T-helper 22 cell (primary cell): Measurements from ENCODE around the gene GSTM3.
"Not testable (repeated sequence)": the region's sequence is repeated elsewhere in the genome, so short reads cannot be mapped to it uniquely, and the experiment has no call there.

Experiments used
- DNase-seq: peaks from one replicate; pipeline ENCODE4 v3.0.0-alpha.2; 2020; ENCODE audit warnings: low read depth

Gene GSTM3

GRCh38 chr1:109726728-109727373 is 14.0 kb downstream of the GSTM3 start:
- no peak for DNase-seq

- no peak for DNase-seq
These were observed 14.8 kb downstream of the GSTM3 start for GRCh38 chr1:109726007-109726406.

DNA sequence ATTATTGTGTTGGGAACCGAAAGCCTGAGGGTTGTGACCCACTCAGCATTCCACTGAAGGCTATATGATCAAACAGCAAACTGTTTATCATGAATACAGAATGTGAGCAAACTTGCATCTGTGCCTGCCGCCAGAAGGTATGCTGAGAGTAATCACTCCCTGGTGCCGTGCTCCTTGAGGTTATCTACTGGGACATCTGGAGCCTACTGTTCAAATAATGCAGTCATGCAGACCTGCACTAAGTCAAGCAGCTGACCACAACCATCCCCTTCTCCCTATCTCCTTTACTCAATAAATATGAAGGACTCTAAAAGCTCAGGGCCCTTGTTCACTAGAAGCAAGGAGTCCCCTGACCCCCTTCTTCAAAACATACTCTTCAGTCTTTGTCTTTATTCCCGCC is 15.3 kb downstream of the GSTM3 start:
- no peak for DNase-seq

- no peak for DNase-seq
These were observed 15.9 kb downstream of the GSTM3 start for GRCh38 chr1:109724933-109725332.

DNA sequence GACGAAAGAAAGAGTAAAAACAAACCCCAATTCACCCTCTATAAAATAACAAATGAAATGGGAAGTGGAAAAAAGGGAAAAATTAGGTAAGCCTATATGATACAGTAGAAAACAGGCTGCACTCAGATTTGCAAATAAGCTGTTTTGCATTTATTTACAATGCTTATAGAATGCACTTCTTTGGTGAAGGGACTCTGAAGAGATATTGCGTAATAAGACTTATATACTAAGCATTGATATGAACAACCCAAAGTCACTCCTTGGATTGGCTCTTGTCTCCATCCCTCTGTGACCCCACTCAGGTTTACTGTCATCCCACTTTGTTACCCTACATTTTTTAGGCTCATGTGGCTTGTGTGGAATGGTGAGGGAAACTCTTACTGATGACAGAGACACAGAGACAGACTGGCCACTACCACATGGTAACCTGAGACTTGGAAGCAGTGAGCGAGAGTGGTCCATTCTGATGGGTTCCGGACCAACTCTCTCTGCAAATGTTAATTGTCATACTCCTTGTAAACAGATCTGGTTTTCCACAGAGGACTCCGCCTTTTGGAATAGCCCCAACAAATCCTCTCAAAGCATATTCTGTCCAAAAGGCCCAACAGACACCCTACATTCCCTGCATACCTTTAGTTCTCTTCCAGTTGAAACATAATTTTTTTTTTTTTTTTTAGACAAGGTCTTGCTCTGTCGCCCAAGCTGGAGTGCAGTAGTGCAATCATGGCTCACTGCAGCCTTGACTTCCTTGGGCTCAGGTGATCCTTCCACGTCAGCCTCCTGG is 17.7 kb downstream of the GSTM3 start:
- DNase-seq: no peak

GRCh38 chr1:109721971-109722370 is 18.9 kb downstream of the GSTM3 start:
- DNase-seq: no peak

DNA sequence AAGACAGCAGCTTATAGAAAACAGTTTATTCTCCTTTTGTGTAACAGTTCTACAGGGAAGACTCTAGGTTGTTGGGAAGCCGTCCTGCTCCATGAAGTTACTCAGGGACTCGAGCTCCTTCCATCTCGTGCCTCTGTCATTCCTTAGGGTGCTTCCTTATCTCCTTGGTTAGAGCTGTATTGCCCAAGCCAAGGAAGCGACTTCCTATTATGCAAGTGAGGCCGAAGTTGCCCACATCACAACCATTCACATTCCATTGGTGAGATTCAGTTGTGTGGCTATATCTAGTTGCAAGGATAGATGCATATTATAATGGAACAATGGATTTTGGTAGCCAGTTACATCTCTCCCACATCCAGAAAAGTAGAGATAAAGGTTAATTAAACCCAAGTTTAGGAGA is 19.8 kb downstream of the GSTM3 start:
- DNase-seq: no peak

- DNase-seq: no peak
These were observed 21.5 kb downstream of the GSTM3 start for GRCh38 chr1:109719337-109719837.

DNA sequence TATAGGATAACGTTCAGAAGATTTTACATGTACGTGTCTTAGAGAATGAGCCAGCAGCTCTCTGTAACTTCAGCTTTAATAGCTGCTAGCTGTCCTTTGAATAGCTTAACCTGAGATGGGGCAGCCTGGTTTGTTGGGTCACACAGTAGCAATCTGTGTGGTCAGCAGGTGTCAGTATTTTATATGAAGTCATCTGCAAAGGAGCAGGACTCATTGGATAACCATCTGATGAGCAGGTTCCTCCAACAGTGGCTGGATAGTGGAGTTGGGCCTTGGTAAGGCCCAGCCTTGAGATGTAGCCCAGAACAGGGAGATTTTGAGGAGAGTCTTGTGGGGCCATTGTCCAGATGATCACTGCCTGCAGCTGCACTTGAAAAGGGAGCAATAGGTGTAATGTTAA is 22.3 kb downstream of the GSTM3 start:
- no peak for DNase-seq

GRCh38 chr1:109717729-109718128 is 23.1 kb downstream of the GSTM3 start:
- no peak for DNase-seq

GRCh38 chr1:109716570-109717090 is 24.2 kb downstream of the GSTM3 start:
- no peak for DNase-seq

- DNase-seq: no peak
These were observed 24.7 kb downstream of the GSTM3 start for GRCh38 chr1:109716121-109716520.

DNA sequence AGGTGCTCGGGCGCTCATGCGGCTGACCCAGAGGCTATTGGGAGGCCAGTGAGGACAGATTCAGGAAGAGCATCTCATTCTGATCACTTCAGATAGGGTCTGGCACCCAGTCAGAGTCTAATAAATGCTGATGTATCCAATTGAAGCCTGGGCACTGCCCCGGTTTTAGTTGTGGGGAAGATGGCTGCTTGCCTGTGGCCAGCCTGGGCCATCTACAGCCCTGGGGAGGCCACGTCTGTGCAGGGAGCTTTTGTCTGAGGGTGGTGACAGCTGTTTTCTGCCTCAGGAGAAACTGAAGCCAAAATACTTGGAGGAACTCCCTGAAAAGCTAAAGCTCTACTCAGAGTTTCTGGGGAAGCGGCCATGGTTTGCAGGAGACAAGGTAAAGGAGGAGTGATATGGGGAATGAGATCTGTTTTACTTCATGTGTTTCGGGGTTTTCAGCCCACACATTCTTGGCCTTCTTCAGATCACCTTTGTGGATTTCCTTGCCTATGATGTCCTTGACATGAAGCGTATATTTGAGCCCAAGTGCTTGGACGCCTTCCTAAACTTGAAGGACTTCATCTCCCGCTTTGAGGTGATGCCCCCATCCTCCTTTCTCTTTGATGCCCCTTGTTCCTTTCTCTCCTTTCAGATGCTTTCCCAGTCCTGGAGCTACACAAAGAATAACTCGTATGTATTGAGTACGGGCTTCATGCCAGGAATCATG is 26.0 kb downstream of the GSTM3 start:
- DNase-seq: no peak

- no peak for DNase-seq
These were observed 27.2 kb downstream of the GSTM3 start for GRCh38 chr1:109713636-109714035.

- DNase-seq: no peak
These were observed 28.4 kb downstream of the GSTM3 start for GRCh38 chr1:109712321-109712864.

DNA sequence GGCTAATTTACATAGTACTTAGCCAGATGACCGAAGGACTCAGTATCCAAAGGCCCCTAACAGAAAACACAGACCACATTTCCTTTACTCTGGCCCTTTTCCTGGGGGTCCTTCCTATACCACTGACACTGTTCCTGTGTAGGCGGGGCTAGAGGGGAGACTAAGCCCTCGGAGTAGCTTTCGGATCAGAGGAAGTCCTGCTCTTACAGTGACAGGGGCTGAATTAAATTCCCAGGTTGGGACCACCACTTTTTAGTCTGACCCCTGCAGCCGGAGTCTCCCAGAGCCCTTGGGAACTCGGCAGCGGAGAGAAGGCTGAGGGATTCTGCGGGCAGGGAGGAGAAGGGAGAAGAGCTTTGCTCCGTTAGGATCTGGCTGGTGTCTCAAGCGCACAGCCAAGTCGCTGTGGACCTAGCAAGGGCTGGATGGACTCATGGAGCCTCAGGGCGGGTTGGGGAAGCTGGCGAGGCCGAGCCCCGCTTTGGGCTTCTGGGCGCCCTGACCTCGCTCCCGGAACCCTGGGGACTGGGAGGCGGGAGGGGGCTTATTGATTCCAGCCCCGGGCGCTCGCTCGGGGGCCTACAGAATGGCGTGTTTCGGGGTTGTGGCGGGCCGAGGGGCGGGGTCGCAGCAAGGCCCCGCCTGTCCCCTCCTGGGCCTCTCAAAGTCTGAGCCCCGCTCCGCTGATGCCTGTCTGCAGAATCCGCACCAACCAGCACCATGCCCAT is 29.1 kb downstream of the GSTM3 start, which contains the start of gene GSTM5:
GSTM5 (plus strand) TSS at position 659 of the 728 bp plus-strand sequence; CDS start at position 721, 62 bp downstream.
- DNase-seq: not testable (repeated sequence)

DNA sequence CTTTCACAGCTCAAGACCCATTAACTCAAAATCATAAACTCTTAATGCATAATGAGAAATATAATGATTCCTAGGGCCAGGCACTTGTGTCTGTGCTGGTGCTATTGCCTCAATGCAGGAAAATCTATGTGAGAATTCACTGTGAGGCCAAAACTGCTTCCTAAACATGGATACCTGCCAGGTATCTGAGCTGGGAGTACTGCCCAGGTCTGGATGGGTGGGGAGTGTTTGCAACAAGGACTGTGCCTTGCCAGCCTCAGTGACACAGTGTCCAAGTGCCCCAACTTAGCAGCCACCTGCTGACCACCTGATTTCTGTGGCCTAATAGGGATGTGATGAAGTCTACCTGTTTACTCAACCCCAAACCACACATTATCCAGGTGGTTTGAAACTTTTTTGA is 31.0 kb downstream of the GSTM3 start:
- DNase-seq: not testable (repeated sequence)

DNA sequence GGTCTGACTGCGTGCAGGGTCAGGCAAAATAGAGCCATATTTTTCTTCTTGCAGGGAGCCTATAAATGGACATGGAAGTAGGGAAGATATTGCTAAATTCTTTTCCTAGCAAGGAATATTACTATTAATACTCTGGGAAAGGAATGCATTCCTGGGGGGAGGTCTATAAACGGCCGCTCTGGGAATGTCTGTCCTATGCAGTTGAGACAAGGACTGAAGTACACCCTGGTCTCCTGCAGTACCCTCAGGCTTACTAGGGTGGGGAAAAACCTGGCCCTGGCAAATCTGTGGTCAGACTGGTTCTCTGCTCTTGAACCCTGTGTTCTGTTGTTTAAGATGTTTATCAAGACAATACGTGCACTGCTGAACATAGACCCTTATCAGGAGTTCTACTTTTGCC is 31.9 kb downstream of the GSTM3 start:
- not testable (repeated sequence) for DNase-seq

GRCh38 chr1:109705411-109705810 is 35.4 kb downstream of the GSTM3 start:
- DNase-seq: no peak

GRCh38 chr1:109704173-109704572 is 36.7 kb downstream of the GSTM3 start:
- DNase-seq: no peak

- DNase-seq: not testable (repeated sequence)
These were observed 37.9 kb downstream of the GSTM3 start for GRCh38 chr1:109702940-109703339.
